Measurements from ENCODE around the gene DUOXA1. TPM values are rescaled to one million over a fixed set of nuclear protein-coding genes. Genes with fewer than 3 reads are reported as not detected.
"Not testable (repeated sequence)": the region's sequence is repeated elsewhere in the genome, so short reads cannot be mapped to it uniquely, and the experiment has no call there.

The DUOXA1 gene
- polyA plus RNA-seq, 12 donors, result 0.20 to 15.9 (median 1.7) TPM; not detected in 6

- DNase-seq, result no peak
Observed at GRCh38 chr15:45151998-45152828, 22.5 kb upstream of the DUOXA1 start.

- DNase-seq, result no peak
Observed at GRCh38 chr15:45150997-45151396, 21.3 kb upstream of the DUOXA1 start.

- no peak for DNase-seq
Observed at GRCh38 chr15:45150481-45150880, 20.8 kb upstream of the DUOXA1 start.

- DNase-seq, result no peak
Observed at GRCh38 chr15:45149060-45149459, 19.4 kb upstream of the DUOXA1 start.

GRCh38 chr15:45148076-45149059, 18.7 kb upstream of the DUOXA1 start:
- DNase-seq, result no peak

- DNase-seq, result no peak
Observed at GRCh38 chr15:45147606-45148005, 17.9 kb upstream of the DUOXA1 start.

GRCh38 chr15:45146405-45146804, 16.7 kb upstream of the DUOXA1 start:
- no peak for DNase-seq

- DNase-seq, result no peak
Observed at GRCh38 chr15:45144775-45145174, 15.1 kb upstream of the DUOXA1 start.

- no peak for DNase-seq
Observed at GRCh38 chr15:45143946-45144345, 14.3 kb upstream of the DUOXA1 start.

- no peak for DNase-seq
Observed at GRCh38 chr15:45143056-45143455, 13.4 kb upstream of the DUOXA1 start.

- no peak for DNase-seq
Observed at GRCh38 chr15:45141386-45141785, 11.7 kb upstream of the DUOXA1 start.

- no peak for DNase-seq
Observed at GRCh38 chr15:45140557-45141250, 11.0 kb upstream of the DUOXA1 start.

GRCh38 chr15:45139770-45140169, 10.1 kb upstream of the DUOXA1 start:
- no peak for DNase-seq

- DNase-seq, result no peak
Observed at GRCh38 chr15:45138814-45139765, 9.4 kb upstream of the DUOXA1 start.

- DNase-seq, result no peak
Observed at GRCh38 chr15:45137703-45138102, 8.0 kb upstream of the DUOXA1 start.

GRCh38 chr15:45136378-45136764, 6.7 kb upstream of the DUOXA1 start:
- no peak for DNase-seq

- not testable (repeated sequence) for DNase-seq
Observed at GRCh38 chr15:45135705-45136377, 6.2 kb upstream of the DUOXA1 start.

GRCh38 chr15:45134682-45135604, 5.3 kb upstream of the DUOXA1 start:
- no peak for DNase-seq

GRCh38 chr15:45134046-45134445, 4.4 kb upstream of the DUOXA1 start:
- no peak for DNase-seq

All from muscle of arm (tissue), 12 donors.